ENCODE measurements around the gene SCAF11.

GRCh38 chr12:45969084-45969483 is 21.3 kb downstream of the SCAF11 start:
- no peak for TF ChIP-seq CTCF (IDR thresholded peaks at IDR 0.05; ENCODE audit: poor library complexity)
- TF ChIP-seq EZH2 (IDR thresholded peaks at IDR 0.05; ENCODE audit: borderline replicate concordance) = no peak

Data from hepatocyte (in vitro differentiated cells).